Dendritic cell treated with granulocyte-macrophage colony-stimulating factor and Interleukin-4, amounts not matched to agents 40 ng/mL and 50 ng/mL, for 4 days (primary cell): ENCODE data around the gene BAHCC1.

ENCODE experiments used
- H3K27ac Mint-ChIP-seq: one replicate; pipeline ENCODE4 v1.8.0; 2022; ENCODE audit warnings: mild to moderate bottlenecking, mixed read lengths
- H3K27me3 Mint-ChIP-seq: one replicate; pipeline ENCODE4 v1.8.0; 2022; ENCODE audit warnings: mild to moderate bottlenecking, mixed read lengths
- H3K36me3 Mint-ChIP-seq: one replicate; pipeline ENCODE4 v1.8.0; 2022; ENCODE audit warnings: low read depth, mixed read lengths
- H3K4me1 Mint-ChIP-seq: one replicate; pipeline ENCODE4 v1.8.0; 2022; ENCODE audit warnings: low read depth, mixed read lengths
- H3K4me3 Mint-ChIP-seq: one replicate; pipeline ENCODE4 v1.8.0; 2022; ENCODE audit warnings: mild to moderate bottlenecking, moderate library complexity, mixed read lengths
- H3K9me3 Mint-ChIP-seq: one replicate; pipeline ENCODE4 v1.8.0; 2022; ENCODE audit warnings: mixed read lengths
- intact Hi-C: fragments of 100-400 bp; cut with micrococcal nuclease; formaldehyde crosslinking; loops from one replicate; pipeline ENCODE4 v1.15.0; 2022

BAHCC1 gene

DNA sequence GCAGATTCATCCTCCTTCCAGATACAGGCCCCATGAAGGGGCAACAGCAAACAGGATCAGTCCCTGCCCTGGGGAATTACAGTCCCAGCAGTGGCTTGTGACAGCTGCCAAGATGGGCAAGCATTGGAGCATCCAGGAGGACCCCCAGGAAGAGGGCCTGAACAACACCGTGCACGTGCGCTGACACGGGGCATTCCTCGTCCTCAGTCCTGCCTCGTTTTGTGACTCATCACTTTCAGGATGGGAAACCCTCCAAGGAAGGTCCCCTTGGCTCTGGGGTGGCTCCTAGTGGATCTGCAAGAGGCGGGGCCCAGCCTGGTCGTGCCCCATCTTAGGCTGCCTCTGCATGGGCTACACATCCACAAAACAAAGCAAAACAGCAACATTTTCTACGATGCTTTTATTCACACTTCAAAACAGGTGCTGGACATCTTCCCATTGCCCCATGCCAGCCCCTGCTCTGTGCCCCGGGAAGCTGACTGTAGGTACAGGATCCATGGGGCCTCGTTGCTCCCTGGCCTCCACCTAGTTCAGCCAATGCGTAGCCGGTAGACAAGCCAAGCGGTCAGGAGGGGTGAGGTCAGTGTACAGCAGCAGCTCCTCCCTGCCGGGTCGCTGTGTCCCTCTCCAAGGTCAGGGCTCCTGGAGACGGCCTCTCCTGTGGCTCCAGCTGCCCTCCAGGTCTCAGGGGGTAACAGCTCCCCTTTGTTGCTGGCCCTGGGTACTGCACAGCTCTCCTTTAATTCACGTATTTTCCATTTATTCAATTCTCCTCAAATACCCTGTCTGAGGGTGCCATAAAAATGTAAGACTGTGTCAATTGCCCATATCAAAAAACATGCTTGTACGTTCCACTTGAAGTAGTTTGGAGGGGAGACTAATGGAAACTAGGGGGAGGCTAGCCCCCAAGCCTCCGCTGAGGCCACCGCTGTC, 85.1 kb downstream of the BAHCC1 start:
- H3K4me1 Mint-ChIP-seq: peaks cover 23% of the 10 kb centered on the region
- intact Hi-C loops: loop anchor here (5.0 kb wide), 1 partner anchor 78 kb away; no protein-coding TSS in a partner anchor
- peaks cover 58% of the 10 kb centered on the region for H3K27me3 Mint-ChIP-seq
- H3K9me3 Mint-ChIP-seq: no peaks in the 10 kb centered on the region
- H3K36me3 Mint-ChIP-seq: no peaks in the 10 kb centered on the region
- H3K4me3 Mint-ChIP-seq: no peak overlapping the region
- H3K27ac Mint-ChIP-seq: no peak overlapping the region

- H3K4me3 Mint-ChIP-seq: peak overlapping the region; percentile 54
Measured at GRCh38 chr17:81481073-81481799, 86.0 kb downstream of the BAHCC1 start.

DNA sequence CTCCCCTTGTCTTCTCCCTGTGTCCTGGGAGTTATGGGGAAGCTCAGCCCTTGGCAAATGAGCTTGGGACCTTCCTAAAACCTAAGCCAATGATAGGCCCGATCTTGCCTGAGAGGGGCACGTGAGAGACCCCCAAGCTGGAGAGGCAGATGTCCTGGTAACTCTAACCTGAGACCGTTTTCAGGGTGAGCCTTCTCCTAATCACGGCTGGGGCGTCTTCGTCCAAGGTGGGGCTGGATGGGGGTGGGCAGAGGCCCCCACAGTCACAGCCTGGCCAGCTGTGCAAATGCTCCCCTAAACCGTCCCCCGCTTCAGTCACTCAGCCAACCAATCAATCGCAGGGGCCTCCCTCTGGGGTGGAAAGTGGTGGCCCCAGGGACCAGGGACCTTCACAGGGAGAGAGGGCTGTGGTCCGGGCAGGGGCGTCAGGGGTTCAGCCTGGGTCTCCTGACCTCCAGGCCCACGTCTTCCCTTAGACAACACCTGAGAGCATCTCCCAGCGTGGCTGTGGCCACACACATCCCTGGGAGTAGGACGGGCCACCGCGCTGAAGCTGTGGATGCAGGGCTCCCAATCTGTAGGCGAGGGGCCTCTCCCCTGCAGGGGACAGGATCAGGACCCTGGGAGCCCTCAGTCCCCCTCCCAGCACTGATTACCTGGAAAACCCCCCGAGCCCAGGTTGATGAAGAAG, 86.7 kb downstream of the BAHCC1 start:
- Mint-ChIP-seq H3K27ac (no peak overlapping the region), H3K27me3 (peaks cover 62% of the 10 kb centered on the region), H3K4me3 (peak overlapping the region; percentile 54), H3K36me3 (no peaks in the 10 kb centered on the region), H3K4me1 (peaks cover 32% of the 10 kb centered on the region), H3K9me3 (no peaks in the 10 kb centered on the region)
- intact Hi-C loops: loop anchor here (5.0 kb wide), 1 partner anchor 80 kb away; no protein-coding TSS in a partner anchor

More at GRCh38 chr17:81481073-81481799, 86.0 kb downstream of the BAHCC1 start:
- intact Hi-C loops: loop anchor here (5.0 kb wide), 1 partner anchor 79 kb away; no protein-coding TSS in a partner anchor
- Mint-ChIP-seq H3K27me3 (peaks cover 61% of the 10 kb centered on the region), H3K27ac (no peak overlapping the region), H3K36me3 (no peaks in the 10 kb centered on the region), H3K4me1 (peaks cover 28% of the 10 kb centered on the region), H3K9me3 (no peaks in the 10 kb centered on the region)

DNA sequence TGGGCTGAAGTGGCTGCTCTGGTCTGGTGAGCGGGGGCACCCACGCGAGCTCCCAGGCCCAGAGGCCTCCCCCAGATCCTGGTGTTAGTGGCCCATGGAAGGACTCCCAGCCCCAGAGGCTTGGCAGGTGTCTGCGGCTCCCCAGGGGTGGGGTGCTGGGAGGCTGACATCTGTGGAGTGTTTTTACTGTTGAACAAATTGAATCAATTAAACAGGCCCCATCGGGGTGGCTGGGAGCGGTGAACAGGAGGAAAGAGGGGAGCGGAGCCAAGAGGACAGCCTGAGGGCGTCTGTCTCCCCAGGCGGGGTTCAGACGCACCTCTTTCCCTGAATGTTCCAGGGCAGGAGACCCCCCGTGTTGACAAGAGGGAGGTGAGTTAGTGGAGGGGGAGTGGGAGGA, 87.4 kb downstream of the BAHCC1 start:
- Mint-ChIP-seq H3K4me1 (peaks cover 32% of the 10 kb centered on the region), H3K4me3 (no peak overlapping the region), H3K27ac (no peak overlapping the region), H3K27me3 (peaks cover 60% of the 10 kb centered on the region), H3K36me3 (no peaks in the 10 kb centered on the region), H3K9me3 (no peaks in the 10 kb centered on the region)
- intact Hi-C loops: loop anchor here (5.0 kb wide), 1 partner anchor 80 kb away; no protein-coding TSS in a partner anchor

DNA sequence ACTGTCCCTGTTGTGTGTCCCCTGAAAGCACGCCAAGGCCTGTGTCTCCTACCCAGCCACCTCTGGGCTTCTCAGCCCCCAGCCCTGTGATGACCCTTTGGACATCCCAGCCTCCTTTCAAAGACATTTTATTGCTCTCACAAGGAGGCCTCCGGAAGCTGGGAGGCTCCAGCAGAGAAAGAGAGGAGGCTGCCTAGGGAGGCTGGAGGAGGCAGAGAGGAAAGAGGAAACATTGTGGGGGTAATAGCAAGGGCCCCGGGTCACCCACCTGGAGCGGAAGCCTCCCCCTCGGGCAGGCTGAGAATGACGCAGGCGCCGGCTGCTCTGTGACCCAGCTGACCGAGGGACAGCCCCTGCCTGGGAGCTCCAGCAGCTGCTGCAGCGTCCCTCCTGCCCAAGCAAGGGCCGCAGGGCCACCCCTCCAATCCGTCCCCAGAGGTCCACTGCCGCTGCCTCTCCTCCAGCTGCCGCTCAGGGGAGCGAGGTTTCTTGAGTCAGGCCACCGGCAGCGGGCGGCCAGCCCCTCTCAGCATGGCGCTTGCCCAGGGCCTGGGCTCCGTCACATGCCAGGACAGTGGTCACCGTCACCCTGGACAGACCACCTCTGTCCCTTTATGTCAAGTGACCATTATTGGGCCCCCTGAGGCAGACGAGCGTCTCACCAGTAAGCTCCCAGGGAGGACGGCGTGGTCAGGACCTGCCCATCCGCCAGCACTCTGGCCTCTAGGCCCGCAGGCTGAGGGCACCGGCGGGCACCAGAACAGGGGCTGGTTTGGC, 88.0 kb downstream of the BAHCC1 start:
- Mint-ChIP-seq H3K27me3 (peaks cover 55% of the 10 kb centered on the region), H3K36me3 (no peaks in the 10 kb centered on the region), H3K9me3 (no peaks in the 10 kb centered on the region), H3K27ac (no peak overlapping the region), H3K4me1 (peaks cover 32% of the 10 kb centered on the region), H3K4me3 (peak overlapping the region; percentile 51)
- intact Hi-C loops: loop anchor here (5.0 kb wide), 1 partner anchor 81 kb away; no protein-coding TSS in a partner anchor

GRCh38 chr17:81483862-81484194, 88.6 kb downstream of the BAHCC1 start:
- intact Hi-C loops: loop anchor here (1.0 to 5.0 kb wide), 2 partner anchors 82 to 229 kb away; no protein-coding TSS in a partner anchor
- peak overlapping the region; percentile 51 for H3K4me3 Mint-ChIP-seq
- peaks cover 32% of the 10 kb centered on the region for H3K4me1 Mint-ChIP-seq
- no peak overlapping the region for H3K27ac Mint-ChIP-seq
- H3K27me3 Mint-ChIP-seq: peaks cover 53% of the 10 kb centered on the region
- no peaks in the 10 kb centered on the region for H3K36me3 Mint-ChIP-seq
- H3K9me3 Mint-ChIP-seq: no peaks in the 10 kb centered on the region

- no peak overlapping the region for H3K27ac Mint-ChIP-seq
- no peaks in the 10 kb centered on the region for H3K36me3 Mint-ChIP-seq
- H3K4me1 Mint-ChIP-seq: peaks cover 35% of the 10 kb centered on the region
- H3K27me3 Mint-ChIP-seq: peaks cover 55% of the 10 kb centered on the region
- peak overlapping the region; percentile 51 for H3K4me3 Mint-ChIP-seq
- no peaks in the 10 kb centered on the region for H3K9me3 Mint-ChIP-seq
- intact Hi-C loops: loop anchor here (1.0 to 5.0 kb wide), 2 partner anchors 82 to 229 kb away; no protein-coding TSS in a partner anchor
Measured at GRCh38 chr17:81484195-81484979, 89.1 kb downstream of the BAHCC1 start.

GRCh38 chr17:81486199-81486810, 91.0 kb downstream of the BAHCC1 start:
- no peak overlapping the region for H3K27ac Mint-ChIP-seq
- peaks cover 57% of the 10 kb centered on the region for H3K27me3 Mint-ChIP-seq
- no peaks in the 10 kb centered on the region for H3K9me3 Mint-ChIP-seq
- H3K4me3 Mint-ChIP-seq: no peak overlapping the region
- peaks cover 39% of the 10 kb centered on the region for H3K4me1 Mint-ChIP-seq
- intact Hi-C loops: no loop called here
- no peaks in the 10 kb centered on the region for H3K36me3 Mint-ChIP-seq

- no peaks in the 10 kb centered on the region for H3K36me3 Mint-ChIP-seq
- H3K9me3 Mint-ChIP-seq: no peaks in the 10 kb centered on the region
- peaks cover 34% of the 10 kb centered on the region for H3K4me1 Mint-ChIP-seq
- peak overlapping the region; percentile 58 for H3K4me3 Mint-ChIP-seq
- intact Hi-C loops: no loop called here
- peaks cover 59% of the 10 kb centered on the region for H3K27me3 Mint-ChIP-seq
- H3K27ac Mint-ChIP-seq: no peak overlapping the region
Measured at GRCh38 chr17:81487089-81487486, 91.8 kb downstream of the BAHCC1 start.

- no peak overlapping the region for H3K27ac Mint-ChIP-seq
- H3K4me3 Mint-ChIP-seq: peak overlapping the region; percentile 58
- H3K9me3 Mint-ChIP-seq: no peaks in the 10 kb centered on the region
Measured at GRCh38 chr17:81487487-81488275, 92.4 kb downstream of the BAHCC1 start.

GRCh38 chr17:81488276-81488860, 93.1 kb downstream of the BAHCC1 start:
- Mint-ChIP-seq H3K9me3 (no peaks in the 10 kb centered on the region), H3K4me3 (peak overlapping the region; percentile 58), H3K27me3 (peaks cover 57% of the 10 kb centered on the region), H3K4me1 (peaks cover 21% of the 10 kb centered on the region), H3K36me3 (no peaks in the 10 kb centered on the region), H3K27ac (no peak overlapping the region)
- intact Hi-C loops: no loop called here

More at GRCh38 chr17:81487487-81488275, 92.4 kb downstream of the BAHCC1 start:
- Mint-ChIP-seq H3K4me1 (peaks cover 28% of the 10 kb centered on the region), H3K36me3 (no peaks in the 10 kb centered on the region), H3K27me3 (peaks cover 59% of the 10 kb centered on the region)
- intact Hi-C loops: no loop called here
